Ovary (tissue), 9 donors: ENCODE measurements around the gene SEH1L. TPM values are rescaled to one million over a fixed set of nuclear protein-coding genes. Genes with fewer than 3 reads are reported as not detected.
"Not testable (repeated sequence)": the region's sequence is repeated elsewhere in the genome, so short reads cannot be mapped to it uniquely, and the experiment has no call there.

Source experiments
- DNase-seq, 5 donors: peaks; one replicate each; pipeline ENCODE4 v3.0.0-alpha.2; 2019 to 2020
- H3K27ac ChIP-seq, 2 donors: fragments of 200-600 bp; one replicate each; pipeline versions ENCODE4 v1.5.1 to v1.8.0; 2019 to 2022
- H3K27me3 ChIP-seq: fragments of 200-600 bp; one replicate; pipeline ENCODE4 v1.8.0; 2022
- H3K36me3 ChIP-seq: fragments of 200-600 bp; sonication (generic); one replicate; pipeline ENCODE4 v1.5.1; 2019
- H3K4me1 ChIP-seq: one replicate; pipeline ENCODE4 v1.8.1; 2013; ENCODE audit warnings: mild to moderate bottlenecking, moderate library complexity; ENCODE audit not compliant: insufficient read depth
- H3K4me3 ChIP-seq: fragments of 200-600 bp; sonication (generic); one replicate; pipeline ENCODE4 v1.5.1; 2017
- H3K9me3 ChIP-seq, 2 donors: fragments of 200-600 bp in 1 of 2; sonication (generic) in 1 of 2; one replicate each; pipeline versions ENCODE4 v1.5.1 to v1.8.1; 2013 to 2019; ENCODE audit warnings: mild to moderate bottlenecking in 1 of 2, moderate library complexity in 1 of 2
- CTCF ChIP-seq, 3 donors: fragments of 450-650 bp in 2 of 3; fragments of 200-600 bp in 1 of 3; IDR thresholded peaks; one replicate each; pipeline versions ENCODE4 v1.5.1 to v1.8.0; 2016 to 2022; ENCODE audit warnings: antibody characterized with exemption in 3 of 3, mild to moderate bottlenecking in 1 of 3
- EP300 ChIP-seq: sonication (generic); formaldehyde crosslinking; IDR thresholded peaks from one replicate; pipeline ENCODE4 v1.6.1; 2017; ENCODE audit warnings: antibody characterized with exemption
- POLR2A ChIP-seq: fragments of 450-650 bp; IDR thresholded peaks from one replicate; pipeline ENCODE4 v1.6.1; 2017; ENCODE audit warnings: antibody characterized with exemption, mild to moderate bottlenecking, moderate library complexity
- WGBS, 3 donors: extraction: QIAGEN DNeasy Blood & Tissue Kit in 1 of 3; methylation state at CpG; one replicate each; pipeline versions ENCODE4 v1.1.5 to v1.1.7; 2013 to 2017; 5-methylcytosine and 5-hydroxymethylcytosine counted together
- intact Hi-C, 4 donors: fragments of 100-400 bp; cut with DNase I; formaldehyde crosslinking; loops; one replicate each; pipeline versions ENCODE4 v1.11.0 to v1.15.1; 2022 to 2023
- polyA plus RNA-seq, 2 donors: library from polyadenylated mRNA; stranded (reverse); fragments of 200-250 nt in 1 of 2; fragments of 350-450 nt in 1 of 2; fragmentation: Illumina TruSeq in 1 of 2; extraction: RNeasy Lipid Tissue Mini Kit (QIAGEN cat#74804) in 1 of 2; gene quantifications; one replicate each; pipeline ENCODE4 v1.2.3, GENCODE V29; 2013 to 2014
- total RNA-seq, 7 donors: library from RNA; depleted of rRNA in 2 of 7; stranded (reverse); fragments of >200 nt in 2 of 7; fragmentation: NEBNext Ultra II Directional in 3 of 7; extraction: Animal tissue kit (Norgen Biotek cat#: 25700) in 3 of 7; gene quantifications; one replicate each; pipeline versions ENCODE4 v1.1.0 to v1.2.4, GENCODE V29; 2016 to 2023
- donor health status: DM: no; HTN: no; CAD: no; lungs with moderate emphysema.
- donor health status: DM: no; HTN: no; CAD: no.
- donor health status: Bipolar disorder and iron deficiency.
- donor health status: DM: yes; HTN: yes; CAD: no.
- donor health status: DM: no; HTN: no; CAD: no.
- donor health status: DM: yes; HTN: yes; CAD: no.

Gene SEH1L
- total and polyA plus RNA-seq, 9 donors, result 12.3 to 56.1 (median 35.7) TPM

- no peak for TF ChIP-seq CTCF (IDR thresholded peaks at IDR 0.05)
- TF ChIP-seq POLR2A, result no peak
- no peak for TF ChIP-seq EP300
- H3K9me3 ChIP-seq, result no peaks in the 10 kb centered on the region
- 57 to 81% (median 72%) methylated on average over 12 of the region's 12 CpGs for WGBS, 3 donors
- no peaks in the 10 kb centered on the region for H3K36me3 ChIP-seq
- no peaks in the 10 kb centered on the region for H3K4me1 ChIP-seq
- no peak for DNase-seq
- H3K27ac ChIP-seq, result no peak overlapping the region
- H3K4me3 ChIP-seq, result no peak overlapping the region
- intact Hi-C loops, result no loop called here
- no peaks in the 10 kb centered on the region for H3K27me3 ChIP-seq
These were observed 28.5 kb downstream of the SEH1L start for GRCh38 chr18:12976305-12976704.

- H3K9me3 ChIP-seq, DNase-seq, H3K4me3 ChIP-seq, H3K36me3 ChIP-seq, H3K27ac ChIP-seq, H3K4me1 ChIP-seq, intact Hi-C loops, H3K27me3 ChIP-seq: not testable (repeated sequence)
- 92% methylated on average over 32 of the region's 34 CpGs; no CpG with 5 or more reads in 2 of the 3 donors for WGBS, 3 donors
These were observed 32.3 kb downstream of the SEH1L start for GRCh38 chr18:12980065-12980464.

GRCh38 chr18:12989397-12990122 is 41.7 kb downstream of the SEH1L start:
- DNase-seq, result no peak
- no peaks in the 10 kb centered on the region for H3K27me3 ChIP-seq
- intact Hi-C loops, result no loop called here
- no peak overlapping the region for H3K4me3 ChIP-seq
- H3K36me3 ChIP-seq, result no peaks in the 10 kb centered on the region
- H3K27ac ChIP-seq, result no peak overlapping the region
- WGBS, 3 donors, result 88 to 90% (median 90%) methylated on average over 8 of the region's 8 CpGs
- H3K9me3 ChIP-seq, result no peaks in the 10 kb centered on the region
- peaks cover 8% of the 10 kb centered on the region for H3K4me1 ChIP-seq
- no peak for TF ChIP-seq EP300
- TF ChIP-seq CTCF (IDR thresholded peaks at IDR 0.05), result no peak
- no peak for TF ChIP-seq POLR2A

- WGBS, 3 donors, result 45 to 50% (median 49%) methylated on average over 2 of the region's 2 CpGs
- Histone ChIP-seq H3K9me3 (no peaks in the 10 kb centered on the region), H3K4me1 (peaks cover 8% of the 10 kb centered on the region), H3K4me3 (no peak overlapping the region), H3K27me3 (no peaks in the 10 kb centered on the region), H3K27ac (no peak overlapping the region), H3K36me3 (no peaks in the 10 kb centered on the region)
- DNase-seq, result no peak
- intact Hi-C loops, result no loop called here
- no peak for TF ChIP-seq EP300
- no peak for TF ChIP-seq POLR2A
- no peak for TF ChIP-seq CTCF (IDR thresholded peaks at IDR 0.05)
These were observed 42.3 kb downstream of the SEH1L start for GRCh38 chr18:12990123-12990475.

GRCh38 chr18:12990641-12990966 is 42.8 kb downstream of the SEH1L start:
- peak overlapping the region; percentile 79 for H3K4me3 ChIP-seq
- intact Hi-C loops, result no loop called here
- H3K36me3 ChIP-seq, result no peaks in the 10 kb centered on the region
- DNase-seq, result no peak
- H3K27ac ChIP-seq, result no peak overlapping the region
- 2 to 4% (median 2%) methylated on average over 11 of the region's 11 CpGs for WGBS, 3 donors
- H3K9me3 ChIP-seq, result no peaks in the 10 kb centered on the region
- no peak for TF ChIP-seq EP300
- TF ChIP-seq POLR2A, result no peak
- TF ChIP-seq CTCF (IDR thresholded peaks at IDR 0.05), result no peak
- H3K27me3 ChIP-seq, result no peaks in the 10 kb centered on the region
- peaks cover 9% of the 10 kb centered on the region for H3K4me1 ChIP-seq
